Measurements from ENCODE around the gene PIK3R1. TPM values are rescaled to one million over a fixed set of nuclear protein-coding genes. Genes with fewer than 3 reads are reported as not detected.

The PIK3R1 gene
- total RNA-seq, 2 donors from 2014 or later, result 32.4 to 58.7 TPM

DNA sequence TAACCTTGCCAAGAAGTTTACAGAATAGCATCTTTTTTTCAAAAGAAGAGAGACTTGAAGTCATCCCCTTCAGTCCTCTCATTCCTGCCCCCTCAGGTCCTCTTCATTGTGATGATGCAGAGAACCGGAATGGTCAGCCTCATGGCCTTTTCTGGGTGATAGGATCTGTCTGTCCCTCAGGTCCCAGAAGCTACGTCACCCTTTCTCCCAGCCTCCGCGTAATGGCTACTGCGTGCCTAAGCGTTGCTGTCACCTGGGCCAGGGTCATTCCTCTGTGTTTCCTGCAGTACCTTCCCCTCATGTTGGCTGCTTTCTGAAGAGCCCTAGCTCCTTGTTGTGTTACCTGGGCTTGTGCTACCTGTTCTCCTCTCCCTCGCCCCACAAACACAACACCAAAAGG, 4.7 kb downstream of the PIK3R1 start:
- no peak overlapping the region for H3K27ac ChIP-seq

DNA sequence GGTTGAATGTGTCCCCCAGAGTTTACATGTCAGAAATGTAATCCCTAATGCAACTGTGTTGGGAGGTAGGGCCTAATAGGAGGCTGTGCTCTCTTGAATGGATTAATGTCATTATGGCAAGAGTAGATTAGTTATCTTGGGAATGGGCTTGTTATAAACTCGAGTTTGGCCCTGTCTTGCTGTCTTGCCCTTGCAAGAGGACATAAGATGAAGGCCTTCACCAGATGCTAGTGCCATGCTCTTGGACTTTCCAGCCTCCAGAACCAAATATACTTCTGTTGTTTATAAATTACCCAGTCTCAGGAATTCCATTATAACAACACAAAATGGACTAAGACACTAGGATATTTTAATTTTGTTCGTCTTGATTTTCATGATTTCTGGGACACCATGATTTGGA, 5.4 kb downstream of the PIK3R1 start:
- ATAC-seq (no peak), DNase-seq (no peak)
- TF ChIP-seq CTCF (IDR thresholded peaks at IDR 0.05), result no peak
- TF ChIP-seq POLR2A (IDR thresholded peaks at IDR 0.05), result no peak
- Histone ChIP-seq H3K4me1 (peaks cover 45% of the 10 kb centered on the region), H3K36me3 (replicated peaks in 1 of 2; ENCODE audit: insufficient read depth in 1 of 2, low read depth in 2 of 2) (no peaks in the 10 kb centered on the region), H3K9me3 (no peaks in the 10 kb centered on the region), H3K27ac (no peak overlapping the region), H3K4me3 (no peak overlapping the region), H3K27me3 (no peaks in the 10 kb centered on the region)
- intact Hi-C loops (cut with DNase I), result no loop called here
- 80 to 82% methylated on average over 2 of the region's 2 CpGs for WGBS, 2 donors

More for the DNA sequence above, 4.7 kb downstream of the PIK3R1 start:
- Histone ChIP-seq H3K9me3 (no peaks in the 10 kb centered on the region), H3K4me1 (peaks cover 38% of the 10 kb centered on the region), H3K4me3 (no peak overlapping the region), H3K36me3 (replicated peaks in 1 of 2; ENCODE audit: insufficient read depth in 1 of 2, low read depth in 2 of 2) (no peaks in the 10 kb centered on the region), H3K27me3 (no peaks in the 10 kb centered on the region)
- DNase-seq (no peak), ATAC-seq (no peak)
- no peak for TF ChIP-seq POLR2A (IDR thresholded peaks at IDR 0.05)
- TF ChIP-seq CTCF (IDR thresholded peaks at IDR 0.05), result no peak
- intact Hi-C loops (cut with DNase I), result no loop called here
- WGBS, 2 donors, result 94 to 95% methylated on average over 6 to 7 of the region's 7 CpGs

GRCh38 chr5:68221488-68221887, 5.9 kb downstream of the PIK3R1 start:
- H3K4me1 ChIP-seq, result peaks cover 48% of the 10 kb centered on the region
- WGBS, 2 donors, result 77 to 91% methylated on average over 1 of the region's 1 CpG
- H3K27ac ChIP-seq, result no peak overlapping the region
- H3K36me3 ChIP-seq (replicated peaks in 1 of 2; ENCODE audit: insufficient read depth in 1 of 2, low read depth in 2 of 2), result peaks cover 0 to 2% of the 10 kb centered on the region in 2 donors
- DNase-seq (no peak), ATAC-seq (no peak)
- TF ChIP-seq CTCF (IDR thresholded peaks at IDR 0.05), result no peak
- no peaks in the 10 kb centered on the region for H3K9me3 ChIP-seq
- no peak overlapping the region for H3K4me3 ChIP-seq
- no peaks in the 10 kb centered on the region for H3K27me3 ChIP-seq
- intact Hi-C loops (cut with DNase I), result no loop called here

DNA sequence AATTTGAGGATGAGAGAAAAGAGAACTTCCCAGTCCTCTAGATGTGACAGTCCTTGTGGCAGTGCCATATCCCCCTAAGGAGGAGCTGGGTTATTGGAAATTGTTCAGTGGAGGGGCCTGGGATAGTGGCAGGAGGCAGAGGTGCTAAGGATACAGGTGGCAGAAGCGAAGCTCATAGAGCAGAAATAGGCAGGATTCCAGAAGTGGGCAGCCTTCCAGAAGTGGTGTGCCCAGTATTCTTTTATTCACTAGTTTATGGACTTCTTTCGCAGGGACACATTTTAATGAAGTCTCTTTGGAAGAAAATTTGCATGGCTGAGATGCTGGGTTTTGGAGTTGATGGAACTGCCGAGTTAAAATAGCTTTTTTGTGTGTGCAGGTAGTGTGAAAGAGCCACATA, 6.8 kb downstream of the PIK3R1 start:
- DNase-seq, result peak in 1 of 4 donors; percentile 31
- H3K27me3 ChIP-seq, result no peaks in the 10 kb centered on the region
- no peak for TF ChIP-seq CTCF (IDR thresholded peaks at IDR 0.05)
- no peak for TF ChIP-seq POLR2A (IDR thresholded peaks at IDR 0.05)
- intact Hi-C loops (cut with DNase I), result no loop called here
- H3K4me1 ChIP-seq, result peaks cover 48% of the 10 kb centered on the region
- ATAC-seq, result no peak
- WGBS, 2 donors, result 76 to 83% methylated on average over 3 of the region's 3 CpGs
- H3K4me3 ChIP-seq, result no peak overlapping the region
- H3K36me3 ChIP-seq (replicated peaks in 1 of 2; ENCODE audit: insufficient read depth in 1 of 2, low read depth in 2 of 2), result peaks cover 0 to 2% of the 10 kb centered on the region in 2 donors
- H3K9me3 ChIP-seq, result no peaks in the 10 kb centered on the region
- H3K27ac ChIP-seq, result no peak overlapping the region

DNA sequence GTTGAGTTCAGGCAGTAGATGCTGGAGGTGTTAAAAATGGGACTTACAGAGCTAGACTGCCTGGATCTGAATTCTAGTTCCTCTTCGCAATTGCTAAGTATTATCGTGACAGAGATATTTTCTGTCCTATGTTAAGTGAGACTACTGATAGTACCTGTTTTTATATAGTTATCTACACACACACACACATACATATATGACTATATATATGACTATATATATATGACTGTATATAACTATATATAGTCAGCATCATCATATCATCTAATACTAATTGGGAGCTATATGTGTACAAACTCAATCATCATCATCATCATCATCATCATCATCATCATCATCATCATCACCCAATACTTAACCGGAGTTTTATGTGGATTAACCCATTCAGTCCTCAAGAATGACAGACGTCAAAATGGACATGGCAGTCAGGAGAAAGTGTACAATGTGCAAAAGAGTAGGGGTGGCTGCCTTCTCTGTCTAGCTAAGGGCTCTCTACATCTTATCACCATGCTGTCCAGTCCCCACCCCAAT, 7.3 kb downstream of the PIK3R1 start:
- no peak for TF ChIP-seq POLR2A (IDR thresholded peaks at IDR 0.05)
- no peak for TF ChIP-seq CTCF (IDR thresholded peaks at IDR 0.05)
- ATAC-seq, result no peak

More for the DNA sequence above, 7.3 kb downstream of the PIK3R1 start:
- Histone ChIP-seq H3K4me3 (no peak overlapping the region), H3K27me3 (no peaks in the 10 kb centered on the region), H3K9me3 (no peaks in the 10 kb centered on the region), H3K27ac (no peak overlapping the region), H3K4me1 (peaks cover 42% of the 10 kb centered on the region), H3K36me3 (replicated peaks in 1 of 2; ENCODE audit: insufficient read depth in 1 of 2, low read depth in 2 of 2) (peaks cover 0 to 2% of the 10 kb centered on the region in 2 donors)
- intact Hi-C loops (cut with DNase I), result no loop called here
- no peak for DNase-seq
- WGBS, 2 donors, result 76 to 91% methylated on average over 4 of the region's 4 CpGs

Measured in body of pancreas (tissue), 4 donors.